Progenitor cell of endocrine pancreas (in vitro differentiated cells): ENCODE data around the gene PVR. TPM values are rescaled to one million over a fixed set of nuclear protein-coding genes. Genes with fewer than 3 reads are reported as not detected.

Source experiments
- DNase-seq: peaks from one replicate; pipeline ENCODE4 v3.0.0; 2021; ENCODE audit warnings: low spot score; ENCODE audit not compliant: unreplicated experiment
- H3K27ac Mint-ChIP-seq: 2 replicates; pipeline ENCODE4 v1.8.0; 2021; ENCODE audit warnings: mild to moderate bottlenecking, moderate library complexity, mixed read lengths
- H3K27me3 Mint-ChIP-seq: 2 replicates; pipeline ENCODE4 v1.8.0; 2021; ENCODE audit warnings: mixed read lengths
- H3K36me3 Mint-ChIP-seq: 2 replicates; pipeline ENCODE4 v1.8.0; 2022; ENCODE audit warnings: mixed read lengths; ENCODE audit not compliant: insufficient read depth
- H3K4me1 Mint-ChIP-seq: 2 replicates; pipeline ENCODE4 v1.8.0; 2021; ENCODE audit warnings: low read depth, mixed read lengths
- H3K4me3 Mint-ChIP-seq: 2 replicates; pipeline ENCODE4 v1.8.0; 2021; ENCODE audit warnings: low read depth, mild to moderate bottlenecking, moderate library complexity, mixed read lengths
- H3K9me3 Mint-ChIP-seq: 2 replicates; pipeline ENCODE4 v1.8.0; 2021; ENCODE audit warnings: low read depth, mixed read lengths
- total RNA-seq: library from RNA; stranded (reverse); gene quantifications from 2 replicates; pipeline ENCODE4 v1.2.1, GENCODE V29; 2021
- TF ChIP-seq, protein P1 (sequence below): fragments of 200-600 bp; sonication (generic); IDR thresholded peaks from one replicate; pipeline ENCODE4 v1.5.0; 2021; ENCODE audit warnings: antibody characterized with exemption, mild to moderate bottlenecking; ENCODE audit not compliant: unreplicated experiment

The PVR gene
- total RNA-seq, 1 donor from 2014 or later: 61.2 TPM

DNA sequence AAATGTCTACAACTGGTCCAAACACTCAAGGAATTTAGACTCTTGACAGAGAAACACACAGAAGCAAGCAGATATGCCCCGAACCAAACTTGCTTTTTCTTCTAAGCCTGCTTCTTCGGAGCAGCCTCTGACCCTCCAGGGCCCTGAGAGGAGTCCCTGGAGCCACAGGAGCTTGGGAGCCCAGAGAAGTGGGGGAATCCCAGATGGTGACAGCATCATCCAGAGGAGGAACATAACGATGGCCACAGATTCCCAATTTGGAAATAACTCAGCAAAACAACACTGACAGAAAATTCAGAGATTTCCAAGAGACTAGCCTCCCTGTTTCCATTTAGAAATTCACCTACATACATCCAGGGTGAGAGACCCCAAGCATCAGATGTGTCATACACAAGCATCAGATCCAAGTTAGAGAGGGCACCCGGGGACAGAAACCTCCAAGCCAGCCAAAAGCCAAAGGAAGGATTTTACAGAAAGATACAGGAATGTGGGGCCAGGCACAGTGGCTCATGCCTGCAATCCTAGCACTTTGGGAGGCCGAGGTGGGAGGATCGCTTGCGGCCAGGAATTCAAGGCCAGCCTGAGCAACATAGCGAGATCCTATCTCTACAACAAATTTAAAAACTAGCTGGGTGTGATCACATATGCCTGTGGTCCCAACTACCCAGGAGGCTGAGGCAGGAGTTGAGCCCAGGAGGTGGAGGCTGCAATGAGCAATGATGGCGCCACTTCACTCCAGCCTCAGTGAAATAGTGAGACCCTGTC, 2.0 kb upstream of the PVR start:
- no peak for DNase-seq
- Mint-ChIP-seq H3K27me3 (no peaks in the 10 kb centered on the region), H3K27ac (peak overlapping the region; percentile 81), H3K4me3 (peak overlapping the region; percentile 11), H3K36me3 (peaks cover under 1% of the 10 kb centered on the region), H3K4me1 (peaks cover 22% of the 10 kb centered on the region), H3K9me3 (no peaks in the 10 kb centered on the region)
- TF ChIP-seq, protein P1, sequence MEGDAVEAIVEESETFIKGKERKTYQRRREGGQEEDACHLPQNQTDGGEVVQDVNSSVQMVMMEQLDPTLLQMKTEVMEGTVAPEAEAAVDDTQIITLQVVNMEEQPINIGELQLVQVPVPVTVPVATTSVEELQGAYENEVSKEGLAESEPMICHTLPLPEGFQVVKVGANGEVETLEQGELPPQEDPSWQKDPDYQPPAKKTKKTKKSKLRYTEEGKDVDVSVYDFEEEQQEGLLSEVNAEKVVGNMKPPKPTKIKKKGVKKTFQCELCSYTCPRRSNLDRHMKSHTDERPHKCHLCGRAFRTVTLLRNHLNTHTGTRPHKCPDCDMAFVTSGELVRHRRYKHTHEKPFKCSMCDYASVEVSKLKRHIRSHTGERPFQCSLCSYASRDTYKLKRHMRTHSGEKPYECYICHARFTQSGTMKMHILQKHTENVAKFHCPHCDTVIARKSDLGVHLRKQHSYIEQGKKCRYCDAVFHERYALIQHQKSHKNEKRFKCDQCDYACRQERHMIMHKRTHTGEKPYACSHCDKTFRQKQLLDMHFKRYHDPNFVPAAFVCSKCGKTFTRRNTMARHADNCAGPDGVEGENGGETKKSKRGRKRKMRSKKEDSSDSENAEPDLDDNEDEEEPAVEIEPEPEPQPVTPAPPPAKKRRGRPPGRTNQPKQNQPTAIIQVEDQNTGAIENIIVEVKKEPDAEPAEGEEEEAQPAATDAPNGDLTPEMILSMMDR: no peak

GRCh38 chr19:44642377-44642776, 1.3 kb upstream of the PVR start:
- Mint-ChIP-seq H3K36me3 (peaks cover 2% of the 10 kb centered on the region), H3K4me1 (peaks cover 22% of the 10 kb centered on the region), H3K9me3 (no peaks in the 10 kb centered on the region), H3K27ac (no peak overlapping the region), H3K27me3 (no peaks in the 10 kb centered on the region), H3K4me3 (peak overlapping the region; percentile 90)
- DNase-seq: no peak
- TF ChIP-seq, protein P1: no peak

DNA sequence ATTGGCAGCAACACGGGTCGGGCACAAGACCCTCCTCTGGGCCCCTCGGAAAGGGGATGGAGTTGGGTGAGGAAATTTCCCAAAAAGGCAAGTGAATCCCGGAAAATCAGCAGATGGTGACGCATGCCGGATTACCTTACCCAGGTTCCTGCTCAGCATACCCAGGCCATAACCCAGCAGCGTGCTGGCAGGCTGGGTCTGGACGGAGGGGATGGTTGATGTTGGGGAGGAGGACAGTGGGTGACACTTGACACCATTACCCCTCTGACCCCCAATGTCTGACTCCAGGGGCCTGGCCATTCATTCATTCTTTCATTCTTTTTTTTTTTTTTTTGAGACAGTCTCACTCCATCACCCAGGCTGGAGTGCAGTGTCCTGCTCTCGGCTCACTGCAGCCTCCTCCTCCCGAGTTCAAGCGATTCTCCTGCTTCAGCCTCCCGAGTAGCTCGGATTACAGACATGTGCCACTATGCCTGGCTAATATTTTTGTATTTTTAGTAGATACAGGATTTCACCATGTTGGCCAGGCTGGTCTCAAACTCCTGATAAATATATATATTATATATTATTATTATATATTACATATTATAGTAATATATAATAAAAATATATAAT, 799 bp downstream of the PVR start:
- Mint-ChIP-seq H3K27ac (peak overlapping the region; percentile 94), H3K36me3 (peaks cover 5% of the 10 kb centered on the region), H3K4me1 (peaks cover 10% of the 10 kb centered on the region), H3K9me3 (no peaks in the 10 kb centered on the region), H3K4me3 (peak overlapping the region; percentile 90), H3K27me3 (no peaks in the 10 kb centered on the region)
- TF ChIP-seq, protein P1: no peak
- no peak for DNase-seq

GRCh38 chr19:44645407-44646048, 1.8 kb downstream of the PVR start:
- Mint-ChIP-seq H3K9me3 (no peaks in the 10 kb centered on the region), H3K36me3 (peaks cover 10% of the 10 kb centered on the region), H3K27ac (peak overlapping the region; percentile 18), H3K27me3 (no peaks in the 10 kb centered on the region), H3K4me1 (peaks cover 3% of the 10 kb centered on the region), H3K4me3 (peak overlapping the region; percentile 55)
- TF ChIP-seq, protein P1: no peak
- no peak for DNase-seq

DNA sequence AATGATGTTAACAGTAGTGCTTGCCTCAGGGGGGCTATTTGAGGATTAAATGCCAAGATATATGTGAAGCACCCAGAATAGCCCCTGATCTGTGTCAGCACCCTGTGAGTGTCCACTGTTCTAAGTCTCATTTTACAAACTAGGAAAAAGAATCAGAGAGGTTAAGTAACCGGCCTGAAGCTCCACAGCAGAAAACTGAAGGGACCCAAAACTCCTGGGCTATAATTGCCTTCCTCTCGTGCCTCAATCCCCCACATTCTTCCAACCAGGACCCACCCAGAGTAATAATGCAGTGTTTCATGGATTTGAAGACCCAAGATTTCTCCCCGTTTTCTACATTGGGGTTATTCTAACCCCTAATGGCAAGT, 2.3 kb downstream of the PVR start:
- Mint-ChIP-seq H3K4me1 (peaks cover 3% of the 10 kb centered on the region), H3K27me3 (no peaks in the 10 kb centered on the region), H3K9me3 (no peaks in the 10 kb centered on the region), H3K36me3 (peaks cover 10% of the 10 kb centered on the region), H3K27ac (peak overlapping the region; percentile 52), H3K4me3 (no peak overlapping the region)
- DNase-seq: no peak
- TF ChIP-seq, protein P1: no peak
